HL-60 (cell line): Measurements from ENCODE around the gene SPINK6.

Experiments
- DNase-seq, 2 experiments: peaks; one replicate each; pipeline ENCODE4 v3.0.0-alpha.2; 2010 to 2020; ENCODE audit warnings: low read depth in 1 of 2, low spot score in 1 of 2
- H3K27ac ChIP-seq: fragments of 250-450 bp; sonication (Bioruptor Pico); replicated peaks from 2 replicates; pipeline ENCODE4 v1.5.1; 2020; ENCODE audit warnings: mild to moderate bottlenecking, moderate library complexity
- H3K27me3 ChIP-seq: fragments of 250-450 bp; sonication (Bioruptor Pico); 2 replicates; pipeline ENCODE4 v1.5.1; 2021; ENCODE audit warnings: mild to moderate bottlenecking, moderate library complexity; ENCODE audit not compliant: insufficient read depth, poor library complexity, severe bottlenecking
- H3K4me3 ChIP-seq: replicated peaks from 2 replicates; pipeline ENCODE4 v1.5.1; 2011; ENCODE audit warnings: mild to moderate bottlenecking, control low read depth, low read length; ENCODE audit not compliant: insufficient read depth
- GABPA ChIP-seq: IDR thresholded peaks from 2 replicates; pipeline ENCODE4 v1.6.1; 2012; ENCODE audit warnings: low read depth
- POLR2AphosphoS5 ChIP-seq: IDR thresholded peaks from 2 replicates; pipeline ENCODE4 v1.6.1; 2012; ENCODE audit warnings: low read depth
- SPI1 ChIP-seq: IDR thresholded peaks from 2 replicates; pipeline ENCODE4 v1.6.1; 2012; ENCODE audit warnings: low read depth, mild to moderate bottlenecking, borderline replicate concordance
- TF ChIP-seq, protein P1 (sequence below): IDR thresholded peaks from one replicate; pipeline ENCODE4 v1.5.1; 2011; ENCODE audit warnings: low read length, control low read depth, inconsistent platforms; ENCODE audit not compliant: insufficient read depth
- TF ChIP-seq, protein P2 (sequence below): IDR thresholded peaks from 2 replicates; pipeline ENCODE4 v1.6.1; 2012; ENCODE audit warnings: low read depth; ENCODE audit not compliant: insufficient replicate concordance

Gene SPINK6

GRCh38 chr5:148259288-148259687, 56.4 kb downstream of the SPINK6 start:
- no peak overlapping the region for H3K4me3 ChIP-seq
- no peak for DNase-seq
- no peak overlapping the region for H3K27ac ChIP-seq
- H3K27me3 ChIP-seq: no peaks in the 10 kb centered on the region
- TF ChIP-seq, protein P1, sequence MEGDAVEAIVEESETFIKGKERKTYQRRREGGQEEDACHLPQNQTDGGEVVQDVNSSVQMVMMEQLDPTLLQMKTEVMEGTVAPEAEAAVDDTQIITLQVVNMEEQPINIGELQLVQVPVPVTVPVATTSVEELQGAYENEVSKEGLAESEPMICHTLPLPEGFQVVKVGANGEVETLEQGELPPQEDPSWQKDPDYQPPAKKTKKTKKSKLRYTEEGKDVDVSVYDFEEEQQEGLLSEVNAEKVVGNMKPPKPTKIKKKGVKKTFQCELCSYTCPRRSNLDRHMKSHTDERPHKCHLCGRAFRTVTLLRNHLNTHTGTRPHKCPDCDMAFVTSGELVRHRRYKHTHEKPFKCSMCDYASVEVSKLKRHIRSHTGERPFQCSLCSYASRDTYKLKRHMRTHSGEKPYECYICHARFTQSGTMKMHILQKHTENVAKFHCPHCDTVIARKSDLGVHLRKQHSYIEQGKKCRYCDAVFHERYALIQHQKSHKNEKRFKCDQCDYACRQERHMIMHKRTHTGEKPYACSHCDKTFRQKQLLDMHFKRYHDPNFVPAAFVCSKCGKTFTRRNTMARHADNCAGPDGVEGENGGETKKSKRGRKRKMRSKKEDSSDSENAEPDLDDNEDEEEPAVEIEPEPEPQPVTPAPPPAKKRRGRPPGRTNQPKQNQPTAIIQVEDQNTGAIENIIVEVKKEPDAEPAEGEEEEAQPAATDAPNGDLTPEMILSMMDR: no peak
- TF ChIP-seq SPI1 (no peak), POLR2AphosphoS5 (no peak)
- TF ChIP-seq, protein P2, sequence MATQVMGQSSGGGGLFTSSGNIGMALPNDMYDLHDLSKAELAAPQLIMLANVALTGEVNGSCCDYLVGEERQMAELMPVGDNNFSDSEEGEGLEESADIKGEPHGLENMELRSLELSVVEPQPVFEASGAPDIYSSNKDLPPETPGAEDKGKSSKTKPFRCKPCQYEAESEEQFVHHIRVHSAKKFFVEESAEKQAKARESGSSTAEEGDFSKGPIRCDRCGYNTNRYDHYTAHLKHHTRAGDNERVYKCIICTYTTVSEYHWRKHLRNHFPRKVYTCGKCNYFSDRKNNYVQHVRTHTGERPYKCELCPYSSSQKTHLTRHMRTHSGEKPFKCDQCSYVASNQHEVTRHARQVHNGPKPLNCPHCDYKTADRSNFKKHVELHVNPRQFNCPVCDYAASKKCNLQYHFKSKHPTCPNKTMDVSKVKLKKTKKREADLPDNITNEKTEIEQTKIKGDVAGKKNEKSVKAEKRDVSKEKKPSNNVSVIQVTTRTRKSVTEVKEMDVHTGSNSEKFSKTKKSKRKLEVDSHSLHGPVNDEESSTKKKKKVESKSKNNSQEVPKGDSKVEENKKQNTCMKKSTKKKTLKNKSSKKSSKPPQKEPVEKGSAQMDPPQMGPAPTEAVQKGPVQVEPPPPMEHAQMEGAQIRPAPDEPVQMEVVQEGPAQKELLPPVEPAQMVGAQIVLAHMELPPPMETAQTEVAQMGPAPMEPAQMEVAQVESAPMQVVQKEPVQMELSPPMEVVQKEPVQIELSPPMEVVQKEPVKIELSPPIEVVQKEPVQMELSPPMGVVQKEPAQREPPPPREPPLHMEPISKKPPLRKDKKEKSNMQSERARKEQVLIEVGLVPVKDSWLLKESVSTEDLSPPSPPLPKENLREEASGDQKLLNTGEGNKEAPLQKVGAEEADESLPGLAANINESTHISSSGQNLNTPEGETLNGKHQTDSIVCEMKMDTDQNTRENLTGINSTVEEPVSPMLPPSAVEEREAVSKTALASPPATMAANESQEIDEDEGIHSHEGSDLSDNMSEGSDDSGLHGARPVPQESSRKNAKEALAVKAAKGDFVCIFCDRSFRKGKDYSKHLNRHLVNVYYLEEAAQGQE: no peak

DNA sequence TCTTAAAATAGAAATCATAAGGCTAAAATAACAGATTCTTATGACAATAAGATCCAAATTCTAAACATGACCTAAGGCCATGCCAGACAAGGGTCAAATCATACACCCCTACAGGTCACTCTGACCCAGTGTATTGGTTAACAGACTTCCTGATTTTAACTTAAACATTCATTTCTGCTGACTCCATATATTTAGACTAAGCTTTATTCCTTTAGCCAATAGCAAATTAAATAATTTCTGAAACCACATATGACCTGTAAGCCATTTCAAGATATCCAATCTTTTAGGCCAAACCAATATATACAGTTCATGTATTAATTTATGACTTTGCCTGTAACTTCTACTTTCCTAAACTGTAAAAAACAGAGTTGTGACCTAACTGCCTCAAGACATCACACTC, 58.4 kb downstream of the SPINK6 start:
- Histone ChIP-seq H3K4me3 (no peak overlapping the region), H3K27ac (no peak overlapping the region), H3K27me3 (no peaks in the 10 kb centered on the region)
- DNase-seq: no peak
- TF ChIP-seq GABPA (no peak), POLR2AphosphoS5 (no peak), SPI1 (no peak)
- TF ChIP-seq, protein P2: no peak
- TF ChIP-seq, protein P1: no peak
